HG02938 (cell line): ENCODE results near the gene COX7A2L.

Experiments
- ATAC-seq: cut with Tn5 transposase; IDR thresholded peaks from one replicate; pipeline ENCODE4 v1.9.1; 2021; ENCODE audit warnings: mild to moderate bottlenecking, moderate library complexity; ENCODE audit not compliant: unreplicated experiment

Gene COX7A2L

DNA sequence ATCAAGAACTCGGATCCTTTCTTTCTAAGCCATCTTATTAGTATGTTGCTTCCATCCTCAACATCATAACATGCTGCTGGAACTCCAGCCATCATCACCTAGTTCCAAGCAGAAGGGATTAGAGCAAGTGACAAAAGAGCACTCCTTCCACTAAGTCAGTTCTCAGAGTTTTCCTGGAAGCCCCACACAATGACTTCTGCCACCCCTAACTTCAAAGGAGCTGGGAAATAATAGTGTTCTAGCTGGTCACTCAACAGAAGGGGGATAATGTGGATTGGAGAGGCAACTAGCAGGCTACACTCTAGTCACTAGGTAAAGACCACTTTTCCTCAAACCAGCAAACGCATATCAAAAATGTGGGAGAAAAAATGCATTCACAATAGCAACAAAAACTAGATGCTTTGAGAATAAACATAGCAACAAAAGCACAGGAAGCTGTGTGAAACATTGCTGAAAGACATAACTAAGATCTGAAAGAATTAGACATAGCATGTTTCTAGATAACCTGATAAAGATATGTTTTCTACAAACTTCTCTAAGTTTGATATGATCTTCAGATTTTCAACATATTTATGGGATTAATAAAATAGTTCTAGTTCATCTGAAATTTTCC is 39.5 kb downstream of the COX7A2L start:
- ATAC-seq, result no peak

DNA sequence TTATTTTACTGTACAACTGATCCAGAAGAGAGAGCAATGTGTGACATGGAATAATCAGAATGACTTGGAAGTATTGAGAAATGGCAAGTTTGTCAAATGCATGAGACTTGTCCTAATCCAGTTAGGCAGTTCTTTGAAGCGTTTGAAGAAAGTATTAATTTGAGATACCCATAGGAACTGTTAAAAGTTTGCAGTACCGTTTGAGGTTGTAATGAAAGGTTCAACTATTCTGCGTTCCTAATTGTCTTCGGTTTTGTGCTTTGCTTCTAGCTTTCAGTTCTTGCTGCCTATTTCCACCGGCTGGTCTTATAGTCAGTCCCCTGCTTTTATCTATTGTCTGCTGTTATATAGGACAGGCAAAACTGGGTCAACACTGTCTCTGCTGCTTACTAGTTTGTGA is 41.8 kb downstream of the COX7A2L start:
- no peak for ATAC-seq

DNA sequence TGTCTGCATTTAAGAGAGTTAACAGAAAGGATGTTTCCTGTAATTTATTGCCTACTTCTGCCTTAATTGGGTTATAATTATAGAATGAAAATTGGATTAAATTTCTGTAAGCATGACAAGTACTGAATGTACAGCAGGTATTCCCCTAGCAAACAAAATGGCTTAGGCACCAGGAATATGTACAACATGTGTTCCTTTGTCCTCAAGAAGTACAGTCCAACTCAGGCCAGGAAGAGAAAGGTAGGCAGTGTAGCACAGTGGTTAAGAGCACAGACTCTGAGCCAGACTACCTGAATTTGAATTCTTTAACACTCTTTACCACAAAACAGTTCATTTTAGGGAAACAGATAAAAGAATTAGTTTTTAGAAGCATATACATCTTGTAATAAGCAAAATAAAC is 43.1 kb downstream of the COX7A2L start:
- no peak for ATAC-seq

DNA sequence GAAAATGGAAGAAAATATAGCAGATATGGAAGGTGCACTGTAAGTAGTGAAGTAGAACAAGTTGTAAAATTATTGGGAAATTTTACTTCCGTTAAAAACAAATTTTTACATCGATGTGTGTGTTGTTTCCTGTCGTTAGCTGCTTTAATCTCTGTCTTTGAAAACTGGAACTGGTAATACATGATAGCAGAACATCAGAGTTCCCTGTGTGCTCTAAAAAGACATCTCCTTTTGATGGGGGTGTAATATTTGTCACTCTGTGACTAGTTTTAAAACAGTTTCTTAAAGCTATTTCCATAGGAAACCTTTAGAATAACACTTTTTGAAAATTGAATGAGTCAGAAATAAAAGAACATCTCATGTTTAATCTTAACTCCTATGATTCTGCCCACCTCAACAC is 43.5 kb downstream of the COX7A2L start:
- no peak for ATAC-seq

DNA sequence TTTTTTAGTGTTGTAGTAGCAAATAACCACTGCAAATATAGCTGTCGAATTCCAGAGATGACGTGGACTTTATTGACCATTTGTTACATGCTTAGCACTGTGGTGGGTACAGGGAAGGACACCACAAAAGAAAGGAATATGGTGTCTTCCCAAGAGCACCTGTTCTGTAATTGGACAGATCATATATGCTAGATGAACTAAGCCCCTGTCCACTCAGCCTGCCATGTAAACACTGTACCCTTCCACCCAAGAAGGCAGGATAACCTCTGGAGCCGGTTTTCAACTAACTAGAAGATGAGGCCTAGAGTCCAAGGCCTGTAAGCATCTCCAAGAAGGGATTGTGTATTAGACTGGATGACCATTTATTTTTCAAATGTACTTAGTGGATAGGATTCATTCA is 44.1 kb downstream of the COX7A2L start:
- no peak for ATAC-seq

- no peak for ATAC-seq
Measured at GRCh38 chr2:42315844-42316470, 45.1 kb downstream of the COX7A2L start.

GRCh38 chr2:42314892-42315468 is 46.0 kb downstream of the COX7A2L start:
- no peak for ATAC-seq

- ATAC-seq, result no peak
Measured at GRCh38 chr2:42312106-42312505, 48.9 kb downstream of the COX7A2L start.

GRCh38 chr2:42310007-42310515 is 51.0 kb downstream of the COX7A2L start:
- no peak for ATAC-seq

GRCh38 chr2:42309366-42309765 is 51.7 kb downstream of the COX7A2L start:
- peak; percentile 60 for ATAC-seq

DNA sequence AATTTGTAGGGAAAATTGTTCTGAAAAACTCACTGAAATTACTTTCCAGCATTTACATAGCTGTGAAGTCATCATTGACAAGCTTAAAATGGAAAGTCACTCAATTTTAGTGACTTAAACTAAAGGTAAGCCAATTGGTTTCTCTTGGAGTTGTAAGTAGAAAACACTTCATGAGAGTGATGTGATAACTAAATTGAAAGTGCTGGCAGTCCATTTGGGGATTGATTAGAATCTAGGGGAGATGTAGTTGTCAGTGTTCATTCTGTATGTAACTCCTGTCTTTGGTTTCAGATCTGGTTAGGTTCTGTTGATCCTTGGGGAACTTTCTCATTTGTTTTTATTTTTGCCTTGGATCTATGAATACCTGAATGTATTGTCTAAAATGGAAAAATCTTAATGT is 53.8 kb downstream of the COX7A2L start:
- ATAC-seq, result no peak

- ATAC-seq, result no peak
Measured at GRCh38 chr2:42304059-42304713, 56.8 kb downstream of the COX7A2L start.

- ATAC-seq, result no peak
Measured at GRCh38 chr2:42303252-42303651, 57.8 kb downstream of the COX7A2L start.

GRCh38 chr2:42300527-42300926 is 60.5 kb downstream of the COX7A2L start:
- no peak for ATAC-seq
